Stomach (tissue), 9 donors: ENCODE data around the gene FYN. TPM values are rescaled to one million over a fixed set of nuclear protein-coding genes. Genes with fewer than 3 reads are reported as not detected.

ENCODE experiments used
- DNase-seq, 2 donors: peaks; one replicate each; pipeline versions ENCODE4 v3.0.0 to v3.0.0-alpha.2; 2013 to 2019
- H3K27ac ChIP-seq, 5 donors: fragments of 200-600 bp in 4 of 5; sonication (generic) in 4 of 5; one replicate each; pipeline ENCODE4 v1.5.1; 2013 to 2019; ENCODE audit warnings: mild to moderate bottlenecking in 1 of 5, moderate library complexity in 1 of 5
- H3K27me3 ChIP-seq, 3 donors: fragments of 200-600 bp; sonication (generic); one replicate each; pipeline ENCODE4 v1.5.1; 2017 to 2019; ENCODE audit warnings: mixed run types in 1 of 3
- H3K36me3 ChIP-seq, 4 donors: fragments of 200-600 bp; sonication (generic); 1 replicate in 3 of 4; 2 replicates in 1 of 4; pipeline ENCODE4 v1.5.1; 2016 to 2019
- H3K4me1 ChIP-seq, 4 donors: fragments of 200-600 bp; sonication (generic); one replicate each; pipeline ENCODE4 v1.5.1; 2016 to 2019
- H3K4me3 ChIP-seq, 4 donors: fragments of 200-600 bp; sonication (generic) in 3 of 4; one replicate each; pipeline ENCODE4 v1.5.1; 2016 to 2019; ENCODE audit warnings: mild to moderate bottlenecking in 1 of 4
- H3K9me3 ChIP-seq, 4 donors: fragments of 200-600 bp; sonication (generic); one replicate each; pipeline ENCODE4 v1.5.1; 2016 to 2019
- CTCF ChIP-seq, 7 experiments: fragments of 450-650 bp in 4 of 7; fragments of 200-600 bp in 3 of 7; sonication (generic) in 3 of 7; IDR thresholded peaks; one replicate each; pipeline ENCODE4 v1.5.1; 2016 to 2019; ENCODE audit warnings: antibody characterized with exemption in 7 of 7, control low read depth in 2 of 7, mild to moderate bottlenecking in 1 of 7
- EP300 ChIP-seq: sonication (generic); formaldehyde crosslinking; IDR thresholded peaks from one replicate; pipeline ENCODE4 v1.6.1; 2017; ENCODE audit warnings: antibody characterized with exemption
- POLR2A ChIP-seq, 4 donors: fragments of 450-650 bp; IDR thresholded peaks; one replicate each; pipeline ENCODE4 v1.6.1; 2016; ENCODE audit warnings: antibody characterized with exemption in 4 of 4, control low read depth in 2 of 4, mild to moderate bottlenecking in 1 of 4, moderate library complexity in 1 of 4
- POLR2AphosphoS5 ChIP-seq, 3 donors: sonication (generic); formaldehyde crosslinking; IDR thresholded peaks; one replicate each; pipeline ENCODE4 v1.6.1; 2016; ENCODE audit warnings: antibody characterized with exemption in 3 of 3
- WGBS, 5 donors: extraction: QIAGEN DNeasy Blood & Tissue Kit in 3 of 5; methylation state at CpG; one replicate each; pipeline versions ENCODE4 v1.1.5 to v1.1.7; 2013 to 2018; 5-methylcytosine and 5-hydroxymethylcytosine counted together
- intact Hi-C: fragments of 100-400 bp; cut with DNase I; formaldehyde crosslinking; loops from one replicate; pipeline ENCODE4 v1.15.1; 2023; ENCODE audit warnings: low total_unique reads
- polyA plus RNA-seq, 3 donors: library from polyadenylated mRNA; stranded (reverse); fragments of 200-250 nt; gene quantifications; one replicate each; pipeline ENCODE4 v1.2.3, GENCODE V29; 2013
- total RNA-seq, 5 donors: library from RNA; depleted of rRNA; stranded (reverse); fragments of >200 nt; gene quantifications; one replicate each; pipeline versions ENCODE4 v1.1.0 to v1.2.3, GENCODE V29; 2014 to 2016
- donor health status: healthy with polysubstance abuse.
- donor health status: Bipolar disorder and iron deficiency.
- donor health status: healthy.

FYN gene
- total and polyA plus RNA-seq, 8 donors, result 8.4 to 146 (median 37.1) TPM

GRCh38 chr6:111918825-111919224, 45.6 kb upstream of the FYN start:
- no peaks in the 10 kb centered on the region for H3K36me3 ChIP-seq
- H3K27me3 ChIP-seq, result no peaks in the 10 kb centered on the region
- H3K4me3 ChIP-seq, result no peak overlapping the region
- 66 to 77% (median 74%) methylated on average over 5 of the region's 5 CpGs for WGBS, 5 donors
- H3K4me1 ChIP-seq, result no peaks in the 10 kb centered on the region
- no peaks in the 10 kb centered on the region for H3K9me3 ChIP-seq
- DNase-seq, result peak in 1 of 2 donors; percentile 57
- no peak for TF ChIP-seq CTCF (IDR thresholded peaks at IDR 0.05)
- no peak for TF ChIP-seq EP300
- no peak for TF ChIP-seq POLR2A (IDR thresholded peaks at IDR 0.05)
- no peak overlapping the region for H3K27ac ChIP-seq
- intact Hi-C loops, result no loop called here

- Histone ChIP-seq H3K36me3 (no peaks in the 10 kb centered on the region), H3K27ac (no peak overlapping the region), H3K4me1 (no peaks in the 10 kb centered on the region), H3K9me3 (no peaks in the 10 kb centered on the region), H3K4me3 (no peak overlapping the region), H3K27me3 (no peaks in the 10 kb centered on the region)
- no peak for DNase-seq
- intact Hi-C loops, result no loop called here
- no peak for TF ChIP-seq POLR2A (IDR thresholded peaks at IDR 0.05)
- no peak for TF ChIP-seq POLR2AphosphoS5 (IDR thresholded peaks at IDR 0.05)
- no peak for TF ChIP-seq EP300
- TF ChIP-seq CTCF (IDR thresholded peaks at IDR 0.05), result no peak
Observed at GRCh38 chr6:111916747-111917146, 43.5 kb upstream of the FYN start.

GRCh38 chr6:111914617-111915016, 41.4 kb upstream of the FYN start:
- Histone ChIP-seq H3K36me3 (no peaks in the 10 kb centered on the region), H3K27ac (no peak overlapping the region), H3K4me1 (no peaks in the 10 kb centered on the region), H3K27me3 (no peaks in the 10 kb centered on the region), H3K4me3 (no peak overlapping the region), H3K9me3 (no peaks in the 10 kb centered on the region)
- no peak for TF ChIP-seq POLR2AphosphoS5 (IDR thresholded peaks at IDR 0.05)
- TF ChIP-seq CTCF (IDR thresholded peaks at IDR 0.05), result no peak
- TF ChIP-seq POLR2A (IDR thresholded peaks at IDR 0.05), result no peak
- TF ChIP-seq EP300, result no peak
- WGBS, 5 donors, result 88 to 100% (median 94%) methylated on average over 1 of the region's 1 CpG
- intact Hi-C loops, result no loop called here
- no peak for DNase-seq

GRCh38 chr6:111912904-111913303, 39.7 kb upstream of the FYN start:
- WGBS, 5 donors, result 84 to 92% (median 88%) methylated on average over 2 of the region's 2 CpGs
- intact Hi-C loops, result no loop called here
- no peak for TF ChIP-seq EP300
- Histone ChIP-seq H3K9me3 (no peaks in the 10 kb centered on the region), H3K4me3 (no peak overlapping the region), H3K36me3 (no peaks in the 10 kb centered on the region), H3K4me1 (no peaks in the 10 kb centered on the region), H3K27me3 (no peaks in the 10 kb centered on the region), H3K27ac (no peak overlapping the region)
- no peak for DNase-seq

- TF ChIP-seq CTCF (IDR thresholded peaks at IDR 0.05), result no peak
- TF ChIP-seq POLR2AphosphoS5 (IDR thresholded peaks at IDR 0.05), result no peak
- TF ChIP-seq EP300, result no peak
- TF ChIP-seq POLR2A (IDR thresholded peaks at IDR 0.05), result no peak
- no peak overlapping the region for H3K4me3 ChIP-seq
- no peaks in the 10 kb centered on the region for H3K36me3 ChIP-seq
- H3K27me3 ChIP-seq, result no peaks in the 10 kb centered on the region
- intact Hi-C loops, result no loop called here
- peak in 1 of 2 donors; percentile 9 for DNase-seq
- no peaks in the 10 kb centered on the region for H3K9me3 ChIP-seq
- no peak overlapping the region for H3K27ac ChIP-seq
- H3K4me1 ChIP-seq, result no peaks in the 10 kb centered on the region
- WGBS, 5 donors, result 57 to 86% (median 71%) methylated on average over 7 of the region's 7 CpGs
Observed at GRCh38 chr6:111911428-111911827, 38.2 kb upstream of the FYN start.
